ENCODE results near the gene SCAMP1. TPM values are rescaled to one million over a fixed set of nuclear protein-coding genes. Genes with fewer than 3 reads are reported as not detected.

SCAMP1 gene
- total RNA-seq, 1 experiment from 2014 or later = 36.0 TPM

- H3K9me3 ChIP-seq (ENCODE audit: control insufficient read depth, low read depth, low read length) = no peaks in the 10 kb centered on the region
- no peak for DNase-seq
- H4K5ac ChIP-seq (ENCODE audit: insufficient read length, low read depth, low read length) = no peak overlapping the region
- H2BK120ac ChIP-seq (ENCODE audit: low read depth, low read length, poor library complexity, severe bottlenecking) = no peak overlapping the region
- no peak overlapping the region for H3K14ac ChIP-seq (ENCODE audit: insufficient read depth, low read length)
- H3K27ac ChIP-seq (ENCODE audit: insufficient read length, low read depth, low read length) = no peak overlapping the region
- Mint-ChIP-seq H3K9me3 (no peaks in the 10 kb centered on the region), H3K4me3 (no peak overlapping the region), H3K27ac (no peak overlapping the region), H3K36me3 (ENCODE audit: insufficient read depth in 1 of 3, low read depth in 3 of 3) (peaks cover 0 to 19% (median 4%) of the 10 kb centered on the region in 3 experiments; a peak in 5 of 7 replicates), H3K27me3 (ENCODE audit: low read depth) (no peaks in the 10 kb centered on the region), H3K4me1 (peaks cover 17 to 27% of the 10 kb centered on the region in 2 experiments)
- peaks cover 2% of the 10 kb centered on the region; the same call in 1 of the 2 replicates for H3K79me2 ChIP-seq (ENCODE audit: insufficient read depth, low read length)
- no peak overlapping the region for H2BK12ac ChIP-seq (ENCODE audit: insufficient read length, low read depth, low read length)
- no peak overlapping the region for H3K18ac ChIP-seq (ENCODE audit: insufficient read length, low read depth, low read length)
- no peak overlapping the region for H2AFZ ChIP-seq (ENCODE audit: low read length)
- H3K79me1 ChIP-seq (ENCODE audit: insufficient read depth, low read depth, low read length, poor library complexity, severe bottlenecking) = no peaks in the 10 kb centered on the region
- 0 out of 2 replicates have a peak, but pooled peaks cover 2% of the 10 kb centered on the region for H3K4me1 ChIP-seq (ENCODE audit: insufficient read depth, low read length)
- H3K4ac ChIP-seq (ENCODE audit: low read depth, low read length) = no peak overlapping the region
- H2BK5ac ChIP-seq (ENCODE audit: insufficient read length, low read length) = no peak overlapping the region
- no peaks in the 10 kb centered on the region for H3K23me2 ChIP-seq (ENCODE audit: insufficient read length, low read depth, low read length, poor library complexity, severe bottlenecking)
- no peak overlapping the region for H4K91ac ChIP-seq (ENCODE audit: insufficient read length, low read depth, low read length)
- no peak for TF ChIP-seq CTCF (conservative IDR thresholded peaks at IDR 0.05)
- no peak overlapping the region for H3K9ac ChIP-seq (ENCODE audit: extremely low read depth, insufficient read length, low read length)
- no peak overlapping the region for H3K4me2 ChIP-seq (ENCODE audit: insufficient read depth, insufficient read length, low read length)
- H4K8ac ChIP-seq (replicated peaks; ENCODE audit: insufficient read length, low read depth, low read length) = no peak overlapping the region
- no peak overlapping the region for H2AK5ac ChIP-seq (ENCODE audit: insufficient read length, low read length)
- H3K23ac ChIP-seq (ENCODE audit: insufficient read length, low read depth, low read length) = no peak overlapping the region
- no peak overlapping the region for H3T11ph ChIP-seq (ENCODE audit: low read length)
- no peak overlapping the region for H3K56ac ChIP-seq (ENCODE audit: insufficient read length, low read depth, low read length)
- H4K20me1 ChIP-seq (ENCODE audit: control insufficient read depth, insufficient read depth, insufficient read length) = no peaks in the 10 kb centered on the region
- no peak overlapping the region for H2BK15ac ChIP-seq (ENCODE audit: low read depth, low read length)
- no peaks in the 10 kb centered on the region for H3K27me3 ChIP-seq (ENCODE audit: insufficient read depth, low read length)
- H2BK20ac ChIP-seq (ENCODE audit: low read depth, low read length, poor library complexity, severe bottlenecking) = no peak overlapping the region
These were observed 47.0 kb downstream of the SCAMP1 start for GRCh38 chr5:78407458-78407857.
